ENCODE measurements around the gene UBAP1L.
A peak's percentile ranks its signal among the peaks of the same experiment; 100 is the strongest.

The UBAP1L gene

DNA sequence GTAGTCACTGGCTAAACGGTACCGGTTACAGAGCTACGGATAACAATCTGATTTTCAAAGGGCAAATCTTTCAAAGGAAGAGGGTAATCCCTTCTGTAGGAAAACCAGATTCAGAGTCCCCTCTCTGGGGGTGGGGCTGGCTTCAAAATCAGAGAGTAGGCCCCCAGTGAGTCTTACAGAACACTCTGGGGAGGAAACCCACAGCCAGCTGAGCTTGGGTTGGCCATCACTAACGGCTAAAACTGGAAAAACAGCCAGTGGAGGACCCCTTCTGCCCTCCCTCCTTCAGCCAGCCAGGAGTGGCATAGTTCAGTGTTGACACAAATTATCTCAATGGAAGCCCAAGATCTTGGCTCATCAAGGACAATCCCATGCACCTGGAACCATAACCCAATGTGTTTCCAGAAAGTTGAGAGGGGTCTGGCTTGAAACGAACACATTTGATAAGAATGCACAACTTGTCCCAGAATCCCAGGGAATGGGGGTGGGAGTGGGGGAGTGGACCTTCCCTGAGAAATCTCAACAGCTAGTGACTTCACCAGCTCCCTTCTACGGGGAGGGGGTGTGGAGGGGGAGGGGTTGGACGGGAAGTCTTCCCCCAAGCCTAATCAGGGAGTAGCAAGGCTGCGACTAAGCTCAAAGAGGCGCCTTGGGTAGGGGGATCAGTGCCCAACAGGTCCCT, 48.2 kb downstream of the UBAP1L start:
- no peak for DNase-seq (ENCODE audit: low spot score)

- DNase-seq (ENCODE audit: low spot score): no peak
These were observed 48.9 kb downstream of the UBAP1L start for GRCh38 chr15:65066001-65066634.

- DNase-seq (ENCODE audit: low spot score): no peak
These were observed 52.3 kb downstream of the UBAP1L start for GRCh38 chr15:65062726-65063125.

DNA sequence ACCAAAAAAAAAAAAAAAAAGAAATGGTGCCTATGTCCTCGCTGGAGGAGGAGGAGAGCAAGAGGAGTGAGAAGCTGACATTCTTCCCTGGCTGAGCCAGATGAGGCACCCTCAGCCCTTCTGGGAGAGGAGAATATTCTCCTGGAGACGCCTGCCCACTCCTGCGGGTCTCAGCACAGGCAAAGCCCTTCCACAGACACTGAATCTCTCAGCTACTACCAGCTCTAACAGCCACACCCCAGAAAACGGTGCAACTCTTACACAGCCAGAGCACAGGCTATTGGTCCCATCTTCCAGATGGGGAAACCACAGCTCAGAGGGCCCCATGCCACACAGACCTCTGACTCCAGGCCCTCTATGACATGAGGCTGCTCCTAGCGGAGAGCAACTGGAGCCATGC, 52.9 kb downstream of the UBAP1L start:
- DNase-seq (ENCODE audit: low spot score): no peak

- DNase-seq (ENCODE audit: low spot score): no peak
These were observed 54.2 kb downstream of the UBAP1L start for GRCh38 chr15:65060641-65061397.

GRCh38 chr15:65059931-65060596, 54.9 kb downstream of the UBAP1L start:
- no peak for DNase-seq (ENCODE audit: low spot score)

DNA sequence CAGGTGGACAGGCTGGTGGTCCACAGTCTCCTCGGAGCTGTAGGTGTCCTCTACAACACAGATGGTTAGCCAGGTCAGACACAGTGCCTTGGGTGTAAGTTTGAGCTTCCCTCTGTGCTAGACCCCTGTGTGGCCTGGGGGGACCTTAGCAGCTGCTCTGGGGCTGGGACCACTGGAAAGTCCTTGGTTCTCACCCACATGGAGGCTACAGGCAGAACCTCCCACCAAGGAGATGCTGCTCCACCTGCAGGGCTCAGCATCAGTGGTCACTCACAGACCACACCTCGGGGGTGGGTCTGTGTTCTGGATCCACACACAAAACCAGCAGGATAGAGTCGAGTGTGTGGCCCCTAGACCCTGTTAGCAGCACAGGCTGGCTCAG, 55.6 kb downstream of the UBAP1L start:
- no peak for DNase-seq (ENCODE audit: low spot score)

DNA sequence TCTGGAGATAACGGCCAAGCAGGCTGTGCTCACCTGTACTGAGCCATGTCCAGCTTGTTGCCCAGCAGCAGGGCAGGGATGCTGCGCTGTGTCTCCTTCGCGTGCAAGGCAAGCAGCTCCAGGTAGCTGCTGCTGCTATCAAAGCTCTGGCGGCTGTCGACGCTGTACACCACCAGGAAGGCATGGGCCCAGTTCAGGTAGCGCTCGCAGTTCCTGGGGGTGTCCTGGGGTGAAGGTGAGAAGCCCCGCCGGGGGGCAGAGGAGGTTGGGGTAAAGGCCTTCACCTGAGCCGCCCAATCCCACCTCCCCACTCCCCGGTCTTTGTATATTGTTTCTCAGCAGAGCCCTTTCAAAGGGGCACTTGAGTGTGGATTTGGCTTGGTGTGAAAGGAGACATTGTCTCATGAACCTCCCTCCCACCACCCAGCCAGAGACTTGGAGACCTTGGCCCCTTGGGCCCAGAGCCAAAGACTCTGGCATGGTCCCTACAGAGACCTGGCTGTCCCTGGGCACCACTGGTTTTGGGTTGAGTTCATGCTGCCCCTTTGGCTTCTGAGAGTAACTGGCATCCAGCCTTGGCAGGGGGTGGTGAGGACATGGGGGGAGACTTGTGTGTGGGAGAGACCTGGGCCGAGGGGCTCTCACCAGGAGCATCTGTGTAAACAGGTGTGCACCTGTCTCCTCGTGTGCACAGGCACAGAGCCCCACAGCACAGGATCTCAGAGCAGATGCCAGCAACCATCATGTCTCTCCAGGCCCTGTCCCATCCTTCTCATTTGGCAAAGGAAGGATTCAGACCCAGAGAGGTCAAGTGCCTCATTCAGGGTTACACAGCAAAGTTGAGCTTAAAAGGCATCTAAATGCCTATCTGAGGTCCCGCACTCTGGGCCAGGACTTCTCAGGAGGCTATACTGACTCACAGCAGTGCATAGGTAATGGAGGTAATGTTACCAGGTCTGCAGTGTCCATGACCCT, 56.3 kb downstream of the UBAP1L start:
- no peak for DNase-seq (ENCODE audit: low spot score)

GRCh38 chr15:65057549-65057940, 57.5 kb downstream of the UBAP1L start:
- no peak for DNase-seq (ENCODE audit: low spot score)

GRCh38 chr15:65056868-65057548, 58.0 kb downstream of the UBAP1L start:
- no peak for DNase-seq (ENCODE audit: low spot score)

DNA sequence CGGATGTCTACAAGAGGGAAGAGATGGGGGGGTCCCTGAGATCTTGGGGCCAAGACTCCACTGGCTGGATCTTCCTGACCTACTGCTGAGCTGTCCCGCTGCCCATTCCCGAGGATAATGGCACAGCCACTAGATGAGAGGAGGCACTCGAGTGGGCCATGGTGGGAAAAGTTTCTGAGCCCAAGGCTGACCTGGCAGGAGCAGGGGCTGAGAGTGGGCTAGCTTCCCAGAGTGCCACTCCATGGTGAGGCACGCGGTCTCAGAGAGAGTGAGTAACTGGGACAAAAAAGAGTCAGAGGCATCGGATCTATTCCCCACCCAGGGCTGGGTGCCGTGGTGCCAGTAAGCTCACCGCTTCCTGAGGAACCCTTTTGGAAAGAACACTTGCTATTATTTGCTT, 58.9 kb downstream of the UBAP1L start:
- DNase-seq (ENCODE audit: low spot score): no peak

- no peak for DNase-seq (ENCODE audit: low spot score)
These were observed 59.7 kb downstream of the UBAP1L start for GRCh38 chr15:65055201-65055870.

DNA sequence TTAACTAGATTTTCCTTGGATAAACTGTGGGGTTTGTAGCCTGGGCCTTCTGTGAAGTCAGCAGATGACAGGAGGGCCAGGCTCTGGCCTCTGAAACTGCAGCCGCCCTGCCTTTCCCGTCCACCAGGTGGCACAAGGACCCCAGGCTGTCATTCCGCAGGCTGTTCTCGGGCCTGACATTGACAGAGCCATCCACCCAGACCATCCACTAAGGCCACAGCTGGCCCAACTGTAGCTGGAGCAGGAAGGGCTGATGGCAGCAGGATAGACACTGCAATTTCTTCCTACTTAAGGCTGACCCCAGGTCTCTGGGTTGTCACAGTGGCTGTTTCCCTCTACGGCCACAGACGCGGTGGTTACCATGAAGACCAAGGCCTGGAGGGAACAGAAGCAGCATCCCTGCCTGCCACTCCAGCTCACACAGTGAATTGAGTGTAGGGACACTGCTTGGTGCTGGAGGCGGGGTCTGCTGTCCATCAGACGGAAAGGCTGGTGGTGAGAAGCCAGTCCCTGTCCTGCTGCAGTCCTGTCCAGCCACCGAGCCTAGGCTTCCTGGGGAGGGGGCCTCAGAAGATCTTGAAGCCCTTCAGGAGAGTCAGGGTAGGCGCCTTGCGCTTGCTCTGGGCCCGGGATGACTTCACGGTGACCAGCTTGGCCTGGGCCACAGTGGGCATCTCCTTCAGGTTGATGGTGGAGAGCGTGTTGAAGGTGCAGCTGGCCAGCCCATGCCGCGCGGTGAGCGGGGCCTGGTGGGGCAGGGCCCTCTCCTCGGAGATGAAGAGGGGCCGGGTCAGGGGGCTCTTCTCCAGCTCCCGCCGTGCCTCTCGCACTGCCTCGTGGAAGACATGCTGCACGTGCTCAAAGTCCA, 60.4 kb downstream of the UBAP1L start:
- peak; percentile 87 for DNase-seq (ENCODE audit: low spot score)

DNA sequence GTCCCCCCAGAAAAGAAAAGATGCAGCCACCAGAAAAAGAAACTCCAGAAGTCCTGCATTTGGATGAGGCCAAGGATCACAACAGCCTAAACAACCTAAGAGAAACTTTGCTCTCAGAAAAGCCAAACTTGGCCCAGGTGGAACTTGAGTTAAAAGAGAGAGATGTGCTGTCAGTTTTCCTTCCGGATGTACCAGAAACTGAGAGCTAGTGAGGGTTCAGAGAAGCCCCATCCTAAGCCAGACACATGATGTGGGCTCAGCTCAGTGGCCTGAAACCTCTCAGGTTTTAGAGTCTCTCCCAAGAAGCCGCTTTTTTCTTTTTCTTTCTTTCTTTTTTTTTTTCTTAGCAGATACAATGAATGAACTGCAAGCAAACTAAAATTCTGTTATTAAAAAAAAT, 62.0 kb downstream of the UBAP1L start:
- no peak for DNase-seq (ENCODE audit: low spot score)

GRCh38 chr15:65051266-65051665, 63.7 kb downstream of the UBAP1L start:
- no peak for DNase-seq (ENCODE audit: low spot score)

GRCh38 chr15:65050270-65050669, 64.7 kb downstream of the UBAP1L start:
- no peak for DNase-seq (ENCODE audit: low spot score)

DNA sequence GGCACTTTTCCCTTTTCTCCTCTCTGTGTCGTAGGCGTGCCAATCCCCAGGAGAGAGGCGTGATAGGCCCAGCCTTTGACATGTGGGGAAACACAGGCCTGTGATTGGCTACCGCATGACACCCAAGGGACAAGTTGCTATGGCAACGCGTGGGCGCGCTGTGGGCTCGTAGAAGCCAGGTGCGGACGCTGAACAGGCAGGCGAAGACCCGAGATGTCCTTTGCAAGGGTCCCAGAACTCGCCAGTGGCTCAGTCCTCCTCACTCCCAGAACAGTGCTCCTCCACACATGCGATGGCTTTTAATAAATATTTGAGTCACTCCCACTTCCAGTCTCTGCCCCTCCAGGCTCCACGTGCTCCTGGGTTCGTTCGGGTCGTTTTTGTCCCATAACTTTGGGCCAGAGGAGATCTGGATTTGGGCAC, 65.6 kb downstream of the UBAP1L start:
- DNase-seq (ENCODE audit: low spot score): peak; percentile 82

DNA sequence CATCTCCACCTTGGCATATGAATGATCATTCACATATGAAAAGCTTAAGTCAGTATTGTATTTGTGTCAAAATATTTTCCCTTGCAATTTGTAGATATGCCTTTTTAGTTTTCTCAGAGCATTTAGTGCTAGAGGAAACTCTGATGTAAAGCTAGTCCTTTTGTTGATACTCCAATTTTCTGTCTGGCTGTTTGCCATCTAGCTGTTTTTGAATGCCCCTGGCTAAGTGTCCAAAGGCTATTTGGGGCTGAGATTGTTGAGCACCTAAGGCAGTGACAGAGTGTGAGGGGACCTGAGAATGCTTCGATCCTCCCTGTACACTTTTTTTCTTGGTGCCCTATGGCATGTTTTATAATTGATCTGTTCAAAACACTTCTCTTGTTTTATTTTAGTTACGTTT, 66.8 kb downstream of the UBAP1L start:
- no peak for DNase-seq (ENCODE audit: low spot score)

GRCh38 chr15:65044724-65045481, 70.1 kb downstream of the UBAP1L start, which contains the start of gene SLC51B:
Gene SLC51B, plus strand, starts transcription at chr15:65045387. Its CDS starts 4,618 bp downstream, at chr15:65050005.
- DNase-seq (ENCODE audit: low spot score): no peak
